MCF 10A (cell line): ENCODE data around the gene FAM236B. TPM values are rescaled to one million over a fixed set of nuclear protein-coding genes. Genes with fewer than 3 reads are reported as not detected.
"Not testable (repeated sequence)": the region's sequence is repeated elsewhere in the genome, so short reads cannot be mapped to it uniquely, and the experiment has no call there.

Source experiments
- Bru-seq: library from RNA; stranded (reverse); fragments of 400-500 nt; gene quantifications from one replicate; lab custom pipeline; 2021; lab: Mats Ljungman, UMichigan
- BruChase-seq, 2 experiments: library from RNA; stranded (reverse); fragments of 400-500 nt; gene quantifications; one replicate each; lab custom pipeline; 2021; lab: Mats Ljungman, UMichigan
- BruUV-seq: library from RNA; stranded (reverse); fragments of 400-500 nt; replicated peaks from 2 replicates; lab custom pipeline; 2021; lab: Mats Ljungman, UMichigan
- CTCF ChIA-PET: fragments of 300-600 bp; sonication (Branson Sonifier 250); formaldehyde crosslinking; extraction: SDS; loops from one replicate; lab custom pipeline; 2021; ENCODE audit warnings: antibody characterized with exemption, inconsistent platforms; lab: Yijun Ruan, JAX
- POLR2A ChIA-PET: fragments of 300-600, 350-650 bp; sonication (Branson Sonifier 250); formaldehyde crosslinking; extraction: SDS; loops from one replicate; lab custom pipeline; 2020; ENCODE audit warnings: antibody characterized with exemption, inconsistent platforms; lab: Yijun Ruan, JAX
- DNase-seq: peaks from one replicate; pipeline ENCODE4 v3.0.0-alpha.2; 2018; ENCODE audit not compliant: unreplicated experiment
- H3K27ac Mint-ChIP-seq: one replicate; pipeline ENCODE4 v1.8.0; 2022; ENCODE audit warnings: mild to moderate bottlenecking, low read depth, mixed read lengths; ENCODE audit not compliant: unreplicated experiment
- H3K27me3 Mint-ChIP-seq: one replicate; pipeline ENCODE4 v1.8.0; 2022; ENCODE audit warnings: mixed read lengths; ENCODE audit not compliant: insufficient read depth, unreplicated experiment
- H3K36me3 Mint-ChIP-seq: one replicate; pipeline ENCODE4 v1.8.0; 2022; ENCODE audit warnings: mild to moderate bottlenecking, moderate library complexity, mixed read lengths; ENCODE audit not compliant: insufficient read depth, unreplicated experiment
- H3K4me1 Mint-ChIP-seq: one replicate; pipeline ENCODE4 v1.8.0; 2022; ENCODE audit warnings: mixed read lengths; ENCODE audit not compliant: insufficient read depth, unreplicated experiment
- H3K4me3 Mint-ChIP-seq: one replicate; pipeline ENCODE4 v1.8.0; 2022; ENCODE audit warnings: mild to moderate bottlenecking, moderate library complexity, mixed read lengths; ENCODE audit not compliant: unreplicated experiment
- H3K9me3 Mint-ChIP-seq: one replicate; pipeline ENCODE4 v1.8.0; 2022; ENCODE audit warnings: mixed read lengths; ENCODE audit not compliant: unreplicated experiment
- intact Hi-C: fragments of 100-400 bp; cut with micrococcal nuclease; formaldehyde crosslinking; loops from 2 replicates; pipeline ENCODE4 v1.14.1; 2022
- long read RNA-seq: library from polyadenylated mRNA; stranded (forward); transcript quantifications from one replicate; pipeline ENCODE4 v2.0.0, GENCODE V29; 2022
- total RNA-seq: library from RNA; stranded (reverse); gene quantifications from 2 replicates; pipeline ENCODE4 v1.2.3, GENCODE V29; 2022

The FAM236B gene
- total RNA-seq: not detected in 2 replicates
- Bru-seq, nascent RNA: not detected
- not detected for BruChase-seq, experiment 1, labeled RNA remaining after a 6-hour chase
- not detected for BruChase-seq, experiment 2, labeled RNA remaining after a 2-hour chase
- long read RNA-seq: 0 reads

DNA sequence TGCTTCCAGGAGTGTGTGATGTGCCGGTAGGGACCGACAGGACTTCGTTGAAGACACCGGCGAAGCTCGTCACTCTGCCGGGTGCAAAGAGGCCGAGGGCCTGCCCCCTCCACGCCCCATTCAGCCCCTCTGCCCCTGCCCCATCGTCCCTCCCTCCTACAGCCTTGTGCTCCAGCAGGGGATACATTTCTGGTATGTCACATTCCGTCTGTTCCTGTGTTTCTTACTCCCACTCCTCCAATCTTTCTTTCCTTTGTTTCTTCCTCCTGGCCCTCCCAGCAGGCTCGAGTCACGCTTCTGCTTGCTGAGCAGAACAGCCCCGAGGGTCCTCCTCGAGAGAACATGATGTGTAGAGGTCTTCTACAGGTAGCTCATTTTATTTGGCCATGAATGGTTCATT, at the start of gene FAM236B:
Gene FAM236B (minus strand): TSS at position 101 of the 400 bp plus-strand sequence. CDS start 100 bp downstream, at position 1.
- H3K27me3 Mint-ChIP-seq, DNase-seq, BruUV-seq, H3K27ac Mint-ChIP-seq, CTCF ChIA-PET, H3K4me3 Mint-ChIP-seq, intact Hi-C loops, H3K36me3 Mint-ChIP-seq, H3K4me1 Mint-ChIP-seq, POLR2A ChIA-PET, H3K9me3 Mint-ChIP-seq: not testable (repeated sequence)

DNA sequence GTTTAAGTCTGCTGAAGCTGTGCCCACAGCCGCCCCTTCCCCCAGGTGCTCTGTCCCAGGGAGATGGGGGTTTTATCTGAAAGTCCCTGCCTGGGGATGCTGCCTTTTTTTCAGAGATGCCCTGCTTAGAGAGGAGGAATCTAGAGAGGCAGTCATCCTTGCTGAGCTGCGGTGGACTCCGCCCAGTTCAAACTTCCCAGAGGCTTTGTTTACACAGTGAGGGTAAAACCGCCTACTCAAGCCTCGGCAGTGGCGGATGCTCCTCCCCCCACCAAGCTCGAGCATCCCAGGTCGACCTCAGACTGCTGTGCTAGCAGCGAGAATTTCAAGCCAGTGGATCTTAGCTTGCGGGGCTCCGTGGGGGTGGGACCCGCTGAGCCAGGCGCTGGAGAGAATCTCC, 48.2 kb upstream of the FAM236B start:
- H3K4me3 Mint-ChIP-seq, POLR2A ChIA-PET, CTCF ChIA-PET, H3K9me3 Mint-ChIP-seq, BruUV-seq, H3K4me1 Mint-ChIP-seq, H3K36me3 Mint-ChIP-seq, intact Hi-C loops, H3K27me3 Mint-ChIP-seq, H3K27ac Mint-ChIP-seq, DNase-seq: not testable (repeated sequence)

DNA sequence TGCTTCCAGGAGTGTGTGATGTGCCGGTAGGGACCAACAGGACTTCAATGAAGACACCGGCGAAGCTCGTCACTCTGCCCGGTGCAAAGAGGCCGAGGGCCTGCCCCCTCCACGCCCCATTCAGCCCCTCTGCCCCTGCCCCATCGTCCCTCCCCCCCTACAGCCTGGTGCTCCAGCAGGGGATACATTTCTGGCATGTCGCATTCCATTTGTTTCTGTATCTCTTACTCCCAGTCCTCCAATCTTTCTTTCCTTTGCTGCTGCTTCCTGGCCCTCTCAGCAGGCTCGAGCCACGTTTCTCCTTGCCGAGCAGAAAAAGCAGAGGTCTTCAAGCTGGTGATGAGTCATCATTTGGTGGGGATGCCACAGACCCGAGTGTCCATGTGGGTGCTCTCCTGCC, 25.6 kb upstream of the FAM236B start, which contains the start of gene FAM236D:
Gene FAM236D (minus strand): TSS at position 101 of the 400 bp plus-strand sequence. CDS start 100 bp downstream, at position 1.
- H3K27ac Mint-ChIP-seq, CTCF ChIA-PET, BruUV-seq: not testable (repeated sequence)

DNA sequence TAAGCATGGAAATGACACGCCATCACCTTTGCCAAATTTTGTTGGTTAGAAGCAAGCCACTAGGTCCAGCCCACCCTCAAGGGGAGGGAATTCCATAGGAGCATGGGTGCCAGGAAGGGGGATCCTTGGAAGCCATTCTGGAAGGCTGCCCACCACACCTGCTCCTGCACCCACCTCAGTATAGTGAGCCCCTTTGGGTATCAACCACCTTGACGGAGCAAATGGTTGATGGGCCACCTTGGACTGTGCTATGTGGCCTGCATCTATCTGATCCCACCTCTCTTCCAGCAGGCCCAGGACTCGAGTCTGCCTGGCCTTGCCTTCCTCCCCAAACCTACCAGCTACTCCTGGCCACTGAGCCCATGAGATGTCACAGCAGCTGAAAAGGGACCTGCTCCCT, 7.9 kb upstream of the FAM236B start:
- H3K27ac Mint-ChIP-seq, CTCF ChIA-PET, H3K4me1 Mint-ChIP-seq, H3K36me3 Mint-ChIP-seq, H3K4me3 Mint-ChIP-seq, DNase-seq, POLR2A ChIA-PET, intact Hi-C loops, H3K27me3 Mint-ChIP-seq, H3K9me3 Mint-ChIP-seq, BruUV-seq: not testable (repeated sequence)

More for the DNA sequence above, 25.6 kb upstream of the FAM236B start, which contains the start of gene FAM236D:
- H3K4me1 Mint-ChIP-seq, POLR2A ChIA-PET, H3K4me3 Mint-ChIP-seq, DNase-seq, intact Hi-C loops, H3K9me3 Mint-ChIP-seq, H3K27me3 Mint-ChIP-seq, H3K36me3 Mint-ChIP-seq: not testable (repeated sequence)

DNA sequence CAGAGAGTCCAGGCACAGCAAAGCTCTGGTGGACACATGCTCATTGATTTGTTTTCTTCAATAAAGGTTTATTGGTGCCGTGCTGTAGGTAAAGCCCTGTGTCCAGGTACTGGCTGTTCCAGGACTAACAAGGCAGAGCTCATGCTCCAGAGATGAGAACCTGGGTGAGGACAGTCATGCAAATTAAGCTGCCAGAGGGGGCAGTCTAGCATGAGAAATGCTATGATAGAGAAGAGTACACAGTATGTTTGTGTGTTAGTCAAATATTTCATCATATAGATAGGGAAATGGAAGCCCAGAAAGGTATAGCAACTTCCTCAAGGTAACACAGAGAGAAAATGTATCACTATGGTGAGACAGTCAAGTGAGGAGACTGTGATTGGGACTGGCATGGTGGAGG, 5.7 kb upstream of the FAM236B start:
- H3K36me3 Mint-ChIP-seq, intact Hi-C loops, H3K27me3 Mint-ChIP-seq, CTCF ChIA-PET, H3K4me1 Mint-ChIP-seq, DNase-seq, H3K9me3 Mint-ChIP-seq, BruUV-seq, POLR2A ChIA-PET, H3K27ac Mint-ChIP-seq, H3K4me3 Mint-ChIP-seq: not testable (repeated sequence)

DNA sequence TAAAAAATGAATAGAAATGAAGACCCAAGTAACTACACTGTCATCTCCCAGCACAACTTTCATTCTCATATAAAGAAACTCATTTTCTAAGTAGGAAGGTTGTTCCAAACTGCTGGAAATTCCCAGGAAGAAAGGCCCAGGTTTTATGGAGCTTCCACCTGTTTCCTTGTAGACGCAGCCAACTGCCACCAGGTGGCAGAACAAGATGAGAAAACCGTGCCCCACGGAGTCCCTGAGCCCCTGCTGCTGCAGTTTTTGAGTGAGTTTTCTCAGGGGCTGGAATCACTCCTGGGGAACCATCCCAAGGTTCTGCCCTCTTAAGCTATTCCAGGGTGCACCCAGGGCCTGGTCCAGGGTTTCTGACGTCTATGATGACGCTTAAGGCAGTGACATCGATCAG, 1.5 kb upstream of the FAM236B start:
- intact Hi-C loops, H3K27ac Mint-ChIP-seq, BruUV-seq: not testable (repeated sequence)

DNA sequence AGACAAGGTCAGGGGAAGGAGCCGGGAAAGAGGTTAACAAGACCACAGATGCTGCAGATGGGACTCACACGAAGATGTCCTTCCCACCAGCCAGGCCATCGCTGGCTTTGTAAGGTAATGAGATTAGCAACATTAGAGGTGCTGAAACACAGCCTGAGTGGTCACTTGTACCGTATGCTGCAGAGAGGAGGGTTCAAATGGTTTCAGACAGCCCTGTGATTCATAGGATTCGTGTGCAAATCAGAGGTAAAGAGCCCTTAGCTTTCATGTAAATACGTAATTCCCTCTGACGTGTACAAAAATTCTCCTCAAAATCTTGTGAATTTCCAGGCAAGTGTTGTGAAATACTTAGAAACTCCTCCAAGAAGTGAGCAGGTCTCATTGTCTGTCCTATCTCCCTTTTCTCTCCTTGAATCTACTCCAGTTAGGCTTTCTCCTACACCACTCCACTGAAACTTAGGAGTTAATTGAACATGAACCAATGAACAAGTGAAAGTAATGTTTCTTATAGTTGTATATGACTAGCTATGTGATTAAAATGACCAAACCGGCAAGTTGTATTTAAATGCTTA, 991 bp upstream of the FAM236B start:
- H3K9me3 Mint-ChIP-seq, H3K4me1 Mint-ChIP-seq, H3K27ac Mint-ChIP-seq, POLR2A ChIA-PET, intact Hi-C loops, CTCF ChIA-PET, H3K36me3 Mint-ChIP-seq, H3K27me3 Mint-ChIP-seq, BruUV-seq, H3K4me3 Mint-ChIP-seq, DNase-seq: not testable (repeated sequence)

More for the DNA sequence above, 1.5 kb upstream of the FAM236B start:
- H3K36me3 Mint-ChIP-seq, H3K4me1 Mint-ChIP-seq, H3K4me3 Mint-ChIP-seq, H3K27me3 Mint-ChIP-seq, H3K9me3 Mint-ChIP-seq, CTCF ChIA-PET, POLR2A ChIA-PET, DNase-seq: not testable (repeated sequence)

DNA sequence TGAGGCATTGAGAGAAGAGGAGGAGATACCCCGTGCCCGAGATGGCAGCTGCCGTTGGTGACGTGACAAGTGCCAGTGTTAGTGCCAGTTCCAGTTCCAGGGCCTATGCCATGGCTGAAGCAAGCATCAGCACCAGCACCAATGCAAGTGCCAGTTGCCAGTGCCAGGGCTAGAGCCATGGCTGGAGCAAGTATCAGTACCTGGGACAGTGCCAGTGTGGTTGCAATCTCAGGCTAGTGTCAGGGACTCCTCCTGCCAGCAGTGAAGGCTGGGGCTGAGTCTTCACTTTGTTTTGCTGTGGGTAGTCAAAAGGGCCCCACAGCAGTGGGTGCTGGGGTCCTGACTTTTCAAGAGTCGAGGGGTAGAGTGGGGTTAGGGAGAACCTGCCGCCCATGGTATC, 4.3 kb downstream of the FAM236B start:
- H3K27ac Mint-ChIP-seq, DNase-seq, H3K4me3 Mint-ChIP-seq, H3K4me1 Mint-ChIP-seq, H3K27me3 Mint-ChIP-seq, H3K36me3 Mint-ChIP-seq, intact Hi-C loops, POLR2A ChIA-PET, CTCF ChIA-PET, BruUV-seq, H3K9me3 Mint-ChIP-seq: not testable (repeated sequence)

DNA sequence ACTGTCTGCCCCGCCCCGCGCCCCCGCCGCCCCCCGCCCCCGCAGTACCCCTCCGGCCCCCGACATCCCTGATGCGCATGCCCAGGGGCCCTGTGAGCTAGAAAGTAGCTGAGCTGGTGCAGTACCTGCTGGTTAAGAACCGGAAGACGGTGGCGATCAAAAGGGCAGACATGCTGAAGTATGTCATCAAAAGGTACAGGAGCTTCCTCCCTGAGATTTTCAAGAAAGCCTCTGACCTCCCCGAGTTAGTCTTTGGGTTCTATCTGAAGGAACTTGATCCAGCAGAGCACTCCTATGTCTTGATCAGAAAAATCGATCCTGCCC, 5.0 kb downstream of the FAM236B start:
- intact Hi-C loops, BruUV-seq, POLR2A ChIA-PET, H3K27ac Mint-ChIP-seq, H3K27me3 Mint-ChIP-seq, H3K4me1 Mint-ChIP-seq, H3K36me3 Mint-ChIP-seq, DNase-seq, H3K4me3 Mint-ChIP-seq, CTCF ChIA-PET, H3K9me3 Mint-ChIP-seq: not testable (repeated sequence)
